ENCODE data around the gene CHRNG.
"Not testable (repeated sequence)": the region's sequence is repeated elsewhere in the genome, so short reads cannot be mapped to it uniquely, and the experiment has no call there.

CHRNG gene

DNA sequence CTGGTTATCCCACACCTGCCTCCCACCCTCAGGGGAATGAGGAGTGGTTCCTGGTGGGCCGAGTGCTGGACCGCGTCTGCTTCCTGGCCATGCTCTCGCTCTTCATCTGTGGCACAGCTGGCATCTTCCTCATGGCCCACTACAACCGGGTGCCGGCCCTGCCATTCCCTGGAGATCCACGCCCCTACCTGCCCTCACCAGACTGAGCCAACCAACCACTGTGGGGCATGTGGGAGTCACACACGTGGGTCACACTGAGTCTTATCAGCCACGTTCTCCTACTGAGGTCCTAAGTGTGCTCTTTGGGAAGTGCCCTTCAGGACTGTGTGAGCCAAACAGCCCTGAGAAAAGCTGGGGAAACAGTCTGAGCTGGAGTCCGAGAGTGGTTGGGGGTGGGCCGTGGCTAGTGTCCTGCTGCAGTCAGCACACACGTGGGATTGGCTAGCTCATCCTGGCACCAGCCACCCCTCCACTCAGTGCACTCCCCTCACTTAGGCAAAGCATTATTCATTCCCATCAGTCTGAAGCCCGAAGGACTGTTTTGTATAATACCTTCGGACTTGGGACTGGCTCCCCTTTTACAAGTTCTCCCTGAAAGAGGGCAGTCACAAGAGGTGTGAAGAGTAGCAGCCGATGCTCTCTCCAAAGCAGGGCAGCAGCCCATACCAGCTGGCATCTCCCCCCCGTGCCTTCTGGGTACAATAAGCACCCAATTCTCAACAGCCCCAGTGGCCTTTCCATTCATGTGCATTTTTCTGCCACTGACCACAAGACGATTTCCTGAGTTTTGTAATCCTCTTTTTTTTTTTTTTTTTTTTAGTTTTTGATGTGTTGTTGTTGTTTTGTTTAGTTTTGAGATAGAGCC, 6.3 kb downstream of the CHRNG start:
- DNase-seq: no peak

DNA sequence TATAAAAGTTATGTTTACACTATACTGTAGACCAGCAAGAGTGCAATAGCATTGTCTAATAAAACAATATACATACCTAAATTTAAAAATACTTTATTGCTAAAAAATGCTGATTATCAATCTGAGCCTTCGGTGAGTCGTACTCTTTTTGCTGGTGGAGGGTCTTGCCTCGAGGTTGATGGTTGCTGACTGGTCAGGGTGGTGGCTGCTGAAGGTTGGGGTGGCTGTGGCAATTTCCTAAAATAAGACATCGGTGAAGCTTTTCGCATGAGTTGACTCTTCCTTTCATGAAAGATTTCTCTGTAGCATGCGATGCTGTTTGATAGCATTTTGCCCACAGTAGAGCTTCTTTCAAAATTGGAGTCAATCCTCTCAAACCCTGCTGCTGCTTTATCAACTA, 8.5 kb downstream of the CHRNG start:
- DNase-seq: no peak

DNA sequence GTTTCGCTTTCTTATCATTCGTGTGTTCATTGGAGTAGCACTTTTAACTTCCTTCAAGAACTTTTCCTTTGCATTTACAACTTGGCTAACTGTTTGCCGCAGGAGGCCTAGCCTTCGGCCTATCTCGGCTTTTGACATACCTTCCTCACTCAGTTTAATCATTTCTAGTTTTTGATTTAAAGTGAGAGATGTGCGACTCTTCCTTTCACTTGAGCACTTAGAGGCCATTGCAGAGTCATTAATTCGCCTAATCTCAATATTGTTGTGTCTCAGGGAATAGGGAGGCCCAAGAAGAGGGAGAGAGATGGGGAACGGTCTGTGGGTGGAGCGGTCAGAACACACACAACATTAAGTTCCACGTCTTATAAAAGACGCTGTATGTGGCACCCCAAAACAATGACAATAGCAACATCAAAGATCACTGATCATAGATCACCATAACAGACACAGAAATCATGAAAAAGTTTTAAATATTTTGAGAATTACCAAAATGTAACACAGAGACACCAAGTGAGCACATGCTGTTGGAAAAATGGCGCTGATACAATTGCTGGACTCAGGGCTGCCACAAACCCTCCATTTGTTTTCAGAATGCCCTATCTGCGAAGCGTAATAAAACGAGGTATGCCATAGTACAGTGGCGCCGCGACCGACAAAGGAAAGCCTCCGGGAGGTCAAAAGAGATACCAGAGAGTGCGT, 10.3 kb downstream of the CHRNG start:
- DNase-seq: no peak

DNA sequence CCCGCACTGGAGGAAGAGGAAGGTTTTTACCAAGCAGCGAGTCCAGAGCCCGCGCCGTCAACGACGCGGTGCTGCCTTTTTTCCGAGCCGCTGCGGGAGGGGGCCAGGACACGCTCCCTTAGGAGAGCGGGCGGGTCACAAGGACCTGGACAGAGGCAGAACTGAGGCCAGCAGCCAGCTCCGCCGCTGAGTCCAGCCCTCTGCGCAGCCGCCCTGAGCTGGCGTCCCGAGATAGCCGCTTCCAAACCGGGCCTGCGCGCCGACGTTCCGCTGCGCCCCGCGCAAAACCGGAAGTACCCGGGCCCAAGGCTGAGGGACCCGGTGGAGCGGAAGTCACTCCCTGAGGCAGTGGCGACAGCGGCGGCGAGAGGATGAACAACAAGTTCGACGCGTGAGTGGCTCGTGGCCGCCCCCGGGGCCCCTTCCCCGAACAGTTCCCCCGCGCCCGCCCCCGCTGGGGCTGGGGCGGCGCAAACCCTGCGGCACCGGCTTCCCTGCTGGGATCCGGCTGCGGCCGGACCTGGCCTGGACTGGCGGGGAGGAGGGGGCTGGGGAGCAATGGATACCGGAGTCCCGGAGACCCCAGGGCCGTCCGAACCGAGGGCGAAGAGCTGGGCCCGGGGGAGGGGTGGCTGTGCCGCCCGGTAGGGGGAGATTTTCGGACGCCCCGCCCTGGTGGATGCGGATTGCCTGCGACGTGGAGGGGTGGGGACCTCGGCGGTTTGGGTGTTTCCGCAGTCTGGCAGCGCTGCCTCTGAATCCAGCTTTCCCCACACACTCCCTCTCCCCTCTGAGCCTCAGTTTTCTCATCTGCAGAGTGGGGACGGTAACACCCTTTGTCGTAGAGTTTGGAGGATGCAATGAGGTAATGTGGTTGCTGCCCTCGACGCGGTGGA, 11.1 kb downstream of the CHRNG start, which contains the start of the genes EIF4E2 and TIGD1:
Gene EIF4E2 (plus strand): TSS at position 336 of the 896 bp plus-strand sequence. CDS start 36 bp downstream, at position 372.
Gene TIGD1 (minus strand): TSS at position 204 of the 896 bp plus-strand sequence. CDS start 675 bp downstream, outside the sequence.
- peak; percentile 97 for DNase-seq

DNA sequence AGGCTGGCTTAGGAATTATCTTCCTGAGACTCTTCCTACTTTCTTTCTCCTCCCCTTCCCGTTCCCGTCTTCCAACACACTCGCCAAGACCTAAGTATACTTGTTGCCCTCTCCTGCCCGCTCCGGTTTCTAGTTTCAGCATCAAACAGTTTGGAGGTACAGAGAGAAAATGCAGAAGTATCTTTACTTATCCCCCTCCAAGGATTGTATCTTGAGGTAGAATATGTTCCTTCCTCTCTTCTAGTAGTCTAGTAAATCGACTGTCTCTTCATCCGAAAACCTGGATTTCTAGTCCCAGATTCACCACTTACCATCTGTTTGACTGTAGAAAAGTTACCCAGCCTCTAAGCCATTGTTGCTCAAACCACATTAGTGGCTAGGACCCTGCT, 11.8 kb downstream of the CHRNG start:
- peak; percentile 39 for DNase-seq

DNA sequence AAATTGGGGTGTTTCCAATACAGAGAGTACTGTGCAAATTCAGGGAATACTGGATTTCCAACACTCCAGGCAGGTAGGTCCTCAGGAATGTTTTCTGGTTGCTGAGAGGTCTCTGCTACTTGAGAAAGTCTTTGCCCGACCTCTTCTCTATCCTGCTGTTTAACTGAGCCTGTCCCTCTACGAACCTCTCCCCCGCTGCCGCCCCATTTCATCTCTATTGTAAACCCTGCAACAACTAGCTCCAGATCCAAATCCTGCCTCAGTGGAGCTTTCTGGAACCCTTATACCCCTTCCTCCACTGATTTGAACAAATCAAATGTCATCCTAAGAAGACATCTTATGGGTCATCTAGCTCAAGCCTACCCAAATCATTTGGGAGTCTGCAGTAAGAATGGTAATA, 12.3 kb downstream of the CHRNG start:
- DNase-seq: no peak

DNA sequence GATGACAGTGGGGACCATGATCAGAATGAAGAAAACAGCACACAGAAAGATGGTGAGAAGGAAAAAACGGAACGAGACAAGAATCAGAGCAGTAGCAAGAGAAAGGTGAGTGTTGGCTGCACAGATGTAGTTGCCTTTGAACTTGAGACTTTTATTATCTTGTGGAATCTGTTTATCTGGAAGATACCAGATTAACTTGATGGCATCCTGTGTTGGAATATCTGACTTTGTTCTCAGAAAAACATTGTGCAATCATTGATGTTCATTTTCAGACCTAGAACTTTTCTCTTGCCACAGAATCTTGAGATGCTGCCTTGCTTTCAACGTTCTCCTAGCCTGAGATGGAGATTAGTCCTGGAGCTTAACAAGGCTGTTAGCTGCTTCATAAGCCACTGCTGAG, 16.9 kb downstream of the CHRNG start:
- DNase-seq: no peak

DNA sequence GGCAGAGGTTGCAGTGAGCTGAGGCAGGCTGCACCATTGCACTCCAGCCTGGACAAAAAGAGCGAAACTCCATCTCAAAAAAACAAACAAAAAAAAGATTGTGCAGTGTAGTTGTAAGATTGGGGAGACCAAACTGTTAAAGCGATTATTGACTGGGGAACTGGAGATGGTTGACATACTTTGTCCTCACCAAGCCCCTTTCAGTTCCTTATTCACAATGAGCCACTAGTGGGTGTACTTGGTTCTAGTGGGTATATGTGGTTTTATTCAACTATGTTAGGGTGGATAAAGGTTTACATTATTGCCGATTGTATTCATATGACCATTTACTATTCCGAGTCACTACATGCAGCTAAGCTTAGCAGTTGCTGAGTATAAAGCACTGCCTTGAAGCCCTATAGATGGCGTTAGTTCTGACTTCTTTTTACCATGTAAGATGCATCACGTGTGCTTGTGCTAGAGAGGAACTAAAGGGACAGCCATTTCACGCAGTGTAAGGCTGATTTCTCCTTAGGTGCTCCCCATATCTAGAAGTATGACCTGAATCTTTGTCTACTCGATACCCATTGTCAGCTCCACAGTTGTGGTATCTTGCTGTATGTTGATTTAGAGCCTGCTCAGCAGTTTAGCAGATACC, 23.1 kb downstream of the CHRNG start:
- no peak for DNase-seq

DNA sequence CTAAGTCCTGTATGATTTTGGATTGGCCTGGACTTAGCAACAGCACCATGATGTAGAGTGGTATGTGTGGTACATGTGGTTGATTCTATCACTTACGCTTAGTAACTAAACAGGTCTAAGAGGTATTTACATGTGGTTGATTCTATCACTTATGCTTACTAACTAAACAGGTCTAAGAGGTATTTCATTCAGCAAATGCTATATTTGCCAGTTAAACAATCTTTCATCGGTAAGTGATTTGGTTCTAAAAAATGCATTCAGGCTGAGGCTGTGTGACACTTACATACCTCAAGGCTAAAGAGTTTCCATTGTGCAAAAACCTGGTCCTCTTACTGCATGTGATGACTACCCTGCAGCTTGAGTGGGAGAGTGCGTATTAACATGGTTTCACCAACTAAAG, 24.1 kb downstream of the CHRNG start:
- DNase-seq: no peak

DNA sequence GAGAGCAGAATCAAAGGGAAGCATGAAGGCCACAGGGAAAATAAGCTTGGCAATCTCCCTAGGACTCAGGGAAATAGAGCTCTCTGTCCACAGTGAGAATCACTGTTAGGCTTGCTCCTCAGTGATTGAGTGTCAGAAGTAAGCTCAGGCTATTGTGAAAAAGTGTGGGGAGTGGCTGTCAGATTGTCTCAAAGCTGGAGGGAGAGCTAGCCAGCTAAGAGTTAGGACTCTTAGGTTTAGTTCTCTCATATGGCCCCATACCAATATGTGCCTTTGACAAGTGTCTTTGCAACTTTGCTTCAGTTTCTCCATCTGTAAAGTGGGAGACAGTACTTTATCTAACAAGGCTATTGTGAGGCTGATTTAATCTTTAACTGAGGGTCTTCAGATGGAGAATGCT, 28.2 kb downstream of the CHRNG start:
- no peak for DNase-seq

DNA sequence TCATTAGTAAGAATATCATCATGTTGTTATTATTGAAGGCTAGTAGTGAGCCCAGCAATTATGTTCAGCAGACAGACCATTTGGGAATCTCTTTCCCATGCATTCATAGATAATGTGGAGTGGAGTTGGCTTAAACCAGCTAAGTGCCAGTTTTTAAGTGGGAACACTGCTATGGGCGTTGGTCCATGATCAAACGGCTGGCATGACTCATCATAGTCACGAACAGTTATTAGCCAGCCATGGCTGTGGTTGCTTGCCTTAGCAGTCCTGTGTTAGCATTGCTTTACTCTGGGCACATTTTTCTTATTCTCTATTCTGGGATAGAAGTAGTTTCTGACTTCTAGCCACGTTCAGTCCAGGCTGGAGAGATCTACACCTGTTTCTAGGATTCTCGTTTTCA, 28.7 kb downstream of the CHRNG start:
- DNase-seq: no peak

DNA sequence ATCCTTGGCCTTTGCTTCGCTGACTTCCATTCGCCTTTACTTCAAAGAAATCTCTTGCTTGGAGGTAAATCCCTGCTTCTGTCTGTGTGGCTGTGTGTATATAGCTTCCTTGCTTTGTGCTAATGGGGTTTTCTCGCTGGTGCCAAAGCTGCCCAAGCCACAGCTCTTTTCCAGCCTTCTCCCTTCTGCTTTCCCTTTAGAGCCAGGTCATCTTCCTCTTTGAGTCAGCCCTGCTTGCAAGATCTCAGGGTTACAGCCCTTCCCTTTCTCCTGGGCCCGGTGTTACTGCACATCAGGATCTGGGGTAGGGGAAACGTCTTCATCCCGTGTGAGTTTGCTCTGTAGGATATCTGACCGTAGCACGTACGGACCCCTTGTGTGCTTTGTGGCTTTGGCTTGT, 30.0 kb downstream of the CHRNG start:
- DNase-seq: no peak

DNA sequence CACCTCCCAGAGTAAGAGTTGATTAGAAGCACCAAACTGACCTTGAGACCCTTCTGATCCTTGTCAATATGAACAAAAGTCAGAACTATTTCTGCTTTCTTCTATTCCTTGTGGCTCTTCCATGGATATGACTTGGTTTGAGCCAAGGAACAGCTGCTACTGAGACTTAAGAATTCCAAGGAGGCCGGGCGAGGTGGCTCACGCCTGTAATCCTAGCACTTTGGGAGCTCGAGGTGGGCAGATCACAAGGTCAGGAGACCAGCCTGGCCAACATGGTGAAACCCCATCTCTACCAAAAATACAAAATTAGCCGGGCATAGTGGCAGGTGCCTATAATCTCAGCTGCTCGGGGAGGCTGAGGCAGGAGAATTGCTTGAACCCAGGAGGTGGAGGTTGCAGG, 31.0 kb downstream of the CHRNG start:
- not testable (repeated sequence) for DNase-seq

DNA sequence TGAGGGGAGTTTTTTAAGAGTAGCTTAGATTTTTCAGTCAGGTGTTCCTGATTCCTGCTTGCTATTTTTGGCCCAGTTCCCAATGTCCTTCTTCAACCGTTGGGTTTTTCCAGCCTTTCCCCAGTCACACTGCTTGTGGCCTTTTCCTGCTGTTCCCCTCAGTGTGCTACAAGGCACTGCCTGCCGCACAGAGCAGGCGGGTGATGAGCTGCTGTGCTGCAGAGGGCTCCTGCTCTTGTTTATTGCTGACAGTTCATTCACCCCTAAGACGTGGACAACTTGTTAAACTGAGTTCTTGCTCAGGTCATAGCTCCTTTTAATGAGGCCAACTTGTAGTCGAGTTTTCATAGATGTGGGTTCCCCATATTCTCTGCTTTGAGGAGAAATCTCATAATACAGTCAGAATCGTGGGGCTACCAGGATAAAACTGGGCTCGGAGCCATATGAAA, 31.6 kb downstream of the CHRNG start:
- DNase-seq: no peak

DNA sequence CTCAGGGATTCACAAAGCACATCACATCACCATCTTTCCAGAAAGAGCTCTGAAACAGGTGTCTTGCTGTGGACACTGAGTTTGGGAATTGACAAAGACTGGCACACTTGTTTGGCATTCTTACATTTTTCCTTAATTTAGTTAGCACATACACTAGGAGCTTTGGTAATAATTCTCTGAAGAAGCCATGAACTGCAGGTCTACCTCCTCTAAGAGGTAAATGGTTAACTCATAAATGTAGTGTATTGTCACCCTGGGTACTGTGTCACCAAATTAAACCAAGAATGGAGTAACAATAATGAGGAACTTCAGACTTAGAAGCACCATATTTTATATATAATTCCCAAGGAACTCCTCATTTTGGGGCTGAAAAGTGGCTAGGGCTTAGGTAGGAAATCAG, 33.5 kb downstream of the CHRNG start:
- no peak for DNase-seq

DNA sequence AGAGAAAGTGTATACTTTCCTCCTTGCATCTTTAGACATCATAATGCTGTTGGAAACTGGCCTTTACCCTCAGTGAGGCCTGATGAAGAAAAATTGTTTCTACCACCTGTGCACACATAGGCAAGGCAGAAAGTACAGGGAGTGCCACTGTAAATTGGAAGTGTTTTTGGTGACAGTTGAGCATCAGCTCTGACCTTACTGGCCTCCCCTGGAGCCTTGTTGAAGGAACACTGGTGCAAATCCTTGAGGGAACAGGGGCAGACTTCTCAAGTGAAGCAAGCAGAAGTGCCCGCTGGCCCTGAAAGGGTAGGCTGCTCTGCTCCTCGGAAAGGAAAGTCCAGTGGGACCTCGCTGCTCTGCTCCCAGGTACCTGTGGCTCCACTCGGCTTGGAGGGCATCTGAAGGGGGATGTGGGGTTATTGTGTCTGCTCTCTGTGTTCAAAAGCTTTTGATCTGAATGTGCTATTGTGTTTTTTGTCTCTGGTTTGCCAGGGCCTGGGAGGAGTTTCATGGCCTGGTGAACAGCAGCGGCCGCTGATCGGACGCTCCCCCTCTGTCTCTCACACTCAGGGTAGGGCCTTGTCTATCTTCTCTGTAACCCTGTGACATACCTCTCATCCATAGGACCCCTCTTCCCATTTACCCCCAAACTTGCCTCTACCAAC, 34.4 kb downstream of the CHRNG start:
- no peak for DNase-seq

DNA sequence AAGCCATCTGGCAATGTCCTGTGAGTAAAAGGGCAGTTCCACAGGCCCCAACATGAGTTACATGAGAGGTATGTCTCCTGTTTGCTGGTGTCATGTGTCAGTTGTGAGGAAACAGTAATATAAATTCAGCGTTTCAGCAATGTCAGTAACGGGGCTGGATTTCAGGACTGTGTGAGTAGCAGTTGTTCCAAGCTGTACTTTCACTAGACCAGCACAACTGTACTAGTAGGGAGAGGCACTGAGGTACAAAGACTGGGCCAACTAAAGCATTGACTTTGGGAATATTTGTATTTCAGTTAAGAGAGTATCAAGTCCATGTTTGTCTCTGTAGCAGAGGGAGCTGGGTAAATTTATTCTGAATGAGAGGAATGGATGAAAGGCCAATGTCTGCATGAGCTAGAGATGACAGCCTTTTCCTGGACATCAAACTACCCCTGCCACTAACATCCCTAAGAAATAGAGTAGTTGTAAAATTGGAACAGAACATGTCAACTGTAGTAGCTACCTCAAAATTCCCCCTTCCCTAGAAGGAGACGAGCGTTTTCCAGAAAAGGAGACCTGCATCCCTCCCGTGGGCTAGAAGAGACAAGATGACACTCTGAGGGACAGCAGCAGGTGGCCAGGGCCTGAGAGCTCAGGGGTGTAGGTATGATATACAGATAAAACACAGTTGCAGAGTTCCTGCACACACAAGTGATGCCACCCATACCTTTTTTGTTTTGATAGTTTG, 35.3 kb downstream of the CHRNG start:
- DNase-seq: no peak

DNA sequence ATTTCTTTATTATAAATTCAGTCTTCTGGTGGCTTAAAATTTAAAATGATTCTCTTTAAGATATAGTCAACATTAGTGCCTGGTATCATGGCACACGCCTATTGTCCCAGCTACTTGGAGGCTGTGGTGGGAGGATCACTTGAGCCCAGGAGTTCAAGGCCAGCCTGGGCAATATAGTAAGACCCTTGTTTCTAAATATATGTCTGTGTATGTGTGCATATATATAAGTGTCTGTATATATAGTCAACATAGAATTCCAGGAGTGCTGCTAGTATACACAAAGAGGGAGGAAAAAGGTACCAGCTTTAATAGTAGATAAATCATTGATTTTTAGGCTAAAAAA, 35.9 kb downstream of the CHRNG start:
- no peak for DNase-seq

DNA sequence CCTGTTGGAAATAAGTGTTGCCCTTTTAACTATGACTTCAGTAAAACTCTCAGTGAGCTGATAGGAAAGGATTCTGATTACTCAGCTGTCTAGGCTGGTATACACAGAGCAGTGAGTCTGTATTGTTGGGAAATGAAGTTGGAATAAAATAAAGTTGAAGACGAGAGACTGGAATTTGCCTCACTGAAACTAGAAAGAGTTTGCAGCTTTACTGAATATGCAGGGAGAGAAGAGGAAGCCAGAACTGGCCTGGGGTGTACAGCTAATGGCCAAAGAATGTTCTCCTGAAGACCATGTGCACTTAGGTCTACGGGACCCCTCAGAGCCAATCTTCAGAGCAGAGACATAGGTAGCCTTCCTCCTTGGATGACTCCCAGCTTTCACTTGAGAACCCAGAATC, 37.5 kb downstream of the CHRNG start:
- DNase-seq: no peak

DNA sequence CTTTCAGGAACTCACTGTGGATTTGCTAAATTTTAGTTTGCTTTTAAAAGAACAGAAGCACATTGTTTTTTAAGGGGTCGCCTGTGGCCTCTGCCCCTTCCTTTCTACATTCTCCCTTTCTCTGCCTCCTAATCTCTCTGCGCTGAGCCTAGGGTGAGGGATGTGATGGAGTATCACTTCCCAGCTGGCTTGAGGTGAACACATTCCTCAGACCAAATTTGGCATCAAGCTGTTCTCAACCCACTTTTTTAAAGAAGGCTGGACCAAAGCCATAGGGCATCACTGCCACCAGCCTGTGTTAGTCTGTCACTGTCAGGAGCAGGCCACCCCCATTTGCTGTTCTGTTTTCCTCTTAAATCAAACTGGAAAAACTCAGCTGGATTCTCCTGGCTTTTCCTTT, 38.3 kb downstream of the CHRNG start:
- no peak for DNase-seq

DNA sequence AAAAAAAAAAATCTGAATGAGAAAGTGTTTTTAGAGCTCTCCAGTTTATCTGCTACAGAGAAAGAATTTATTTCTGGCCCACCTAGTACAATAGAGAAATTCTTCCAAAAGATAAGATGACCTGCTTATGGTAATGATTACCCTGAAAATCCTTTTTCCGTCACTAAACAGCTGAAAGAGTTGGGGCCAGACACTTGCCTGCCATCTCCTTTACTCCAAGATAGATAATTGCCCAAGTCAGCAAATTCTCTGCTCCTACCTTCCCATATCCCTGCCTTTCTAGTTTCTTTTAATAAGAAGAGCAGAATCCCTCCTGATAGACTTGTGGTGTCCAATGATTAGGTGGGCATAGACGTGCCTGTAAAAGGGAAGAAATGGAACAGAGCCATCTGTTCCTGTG, 39.1 kb downstream of the CHRNG start:
- no peak for DNase-seq

DNA sequence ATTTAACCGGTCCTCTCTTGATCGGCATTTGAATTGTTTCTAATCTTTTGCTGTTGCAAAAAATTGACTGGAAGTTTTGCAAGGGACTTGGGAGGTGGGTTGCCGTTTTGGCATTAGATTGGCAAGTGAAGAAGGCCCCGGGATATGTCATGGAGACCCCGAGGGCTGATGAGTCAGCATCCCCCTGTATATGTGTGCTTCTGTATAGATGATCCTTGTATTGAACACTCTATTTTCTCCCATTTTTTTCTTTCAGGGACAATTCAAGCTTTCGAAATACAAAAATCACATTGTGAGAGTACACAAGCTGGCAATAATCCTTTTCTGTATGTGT, 41.1 kb downstream of the CHRNG start:
- DNase-seq: no peak

All from NCI-H510A treated with DMSO at 0.1 percent for 48 hours (cell line).